GM12872 (cell line): ENCODE results near the gene BAG5.

Experiments used
- TF ChIP-seq, protein P1 (sequence below): IDR thresholded peaks from 3 replicates; pipeline ENCODE4 v1.5.1; 2011; ENCODE audit warnings: low read depth, mild to moderate bottlenecking, low read length, moderate library complexity; ENCODE audit not compliant: insufficient read depth

Gene BAG5

DNA sequence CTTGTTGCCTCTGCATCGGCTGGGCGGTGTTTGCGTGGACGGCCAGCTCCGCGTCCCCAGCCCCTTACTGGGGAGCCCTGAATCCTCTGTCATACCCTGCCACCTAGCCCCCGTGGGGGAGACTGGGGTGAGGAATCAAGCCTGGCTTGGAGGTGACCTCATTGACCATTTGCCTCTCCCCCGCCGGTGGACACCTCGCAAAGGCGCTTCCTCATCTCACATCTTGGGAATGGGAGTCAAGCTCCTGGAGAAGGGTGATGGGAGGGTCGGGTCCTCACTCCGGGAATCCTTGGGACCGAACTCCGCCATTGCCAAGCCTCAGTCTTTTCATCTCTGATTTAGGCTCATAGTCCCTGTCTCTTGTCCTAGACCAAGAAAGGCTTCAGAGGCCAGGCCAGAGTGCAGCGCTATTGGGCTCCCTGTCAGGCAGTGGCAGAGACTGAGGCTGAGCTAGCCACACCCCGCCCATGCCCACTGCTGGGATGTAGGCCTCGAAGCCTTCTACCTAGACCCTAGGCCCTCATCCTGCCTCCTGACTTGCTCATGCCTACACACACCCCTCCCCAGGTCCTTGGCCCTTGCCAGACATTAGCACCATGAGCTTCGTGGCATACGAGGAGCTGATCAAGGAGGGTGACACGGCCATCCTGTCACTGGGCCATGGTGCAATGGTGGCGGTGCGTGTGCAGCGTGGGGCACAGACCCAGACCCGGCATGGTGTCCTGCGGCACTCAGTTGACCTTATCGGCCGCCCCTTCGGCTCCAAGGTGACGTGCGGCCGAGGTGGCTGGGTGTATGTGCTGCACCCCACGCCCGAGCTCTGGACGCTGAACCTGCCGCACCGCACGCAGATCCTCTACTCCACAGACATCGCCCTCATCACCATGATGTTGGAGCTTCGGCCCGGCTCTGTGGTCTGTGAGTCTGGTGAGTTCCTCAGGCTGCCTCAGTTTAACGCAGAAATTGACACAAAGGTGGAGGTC, 32.8 kb downstream of the BAG5 start:
- TF ChIP-seq, protein P1, sequence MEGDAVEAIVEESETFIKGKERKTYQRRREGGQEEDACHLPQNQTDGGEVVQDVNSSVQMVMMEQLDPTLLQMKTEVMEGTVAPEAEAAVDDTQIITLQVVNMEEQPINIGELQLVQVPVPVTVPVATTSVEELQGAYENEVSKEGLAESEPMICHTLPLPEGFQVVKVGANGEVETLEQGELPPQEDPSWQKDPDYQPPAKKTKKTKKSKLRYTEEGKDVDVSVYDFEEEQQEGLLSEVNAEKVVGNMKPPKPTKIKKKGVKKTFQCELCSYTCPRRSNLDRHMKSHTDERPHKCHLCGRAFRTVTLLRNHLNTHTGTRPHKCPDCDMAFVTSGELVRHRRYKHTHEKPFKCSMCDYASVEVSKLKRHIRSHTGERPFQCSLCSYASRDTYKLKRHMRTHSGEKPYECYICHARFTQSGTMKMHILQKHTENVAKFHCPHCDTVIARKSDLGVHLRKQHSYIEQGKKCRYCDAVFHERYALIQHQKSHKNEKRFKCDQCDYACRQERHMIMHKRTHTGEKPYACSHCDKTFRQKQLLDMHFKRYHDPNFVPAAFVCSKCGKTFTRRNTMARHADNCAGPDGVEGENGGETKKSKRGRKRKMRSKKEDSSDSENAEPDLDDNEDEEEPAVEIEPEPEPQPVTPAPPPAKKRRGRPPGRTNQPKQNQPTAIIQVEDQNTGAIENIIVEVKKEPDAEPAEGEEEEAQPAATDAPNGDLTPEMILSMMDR = no peak

DNA sequence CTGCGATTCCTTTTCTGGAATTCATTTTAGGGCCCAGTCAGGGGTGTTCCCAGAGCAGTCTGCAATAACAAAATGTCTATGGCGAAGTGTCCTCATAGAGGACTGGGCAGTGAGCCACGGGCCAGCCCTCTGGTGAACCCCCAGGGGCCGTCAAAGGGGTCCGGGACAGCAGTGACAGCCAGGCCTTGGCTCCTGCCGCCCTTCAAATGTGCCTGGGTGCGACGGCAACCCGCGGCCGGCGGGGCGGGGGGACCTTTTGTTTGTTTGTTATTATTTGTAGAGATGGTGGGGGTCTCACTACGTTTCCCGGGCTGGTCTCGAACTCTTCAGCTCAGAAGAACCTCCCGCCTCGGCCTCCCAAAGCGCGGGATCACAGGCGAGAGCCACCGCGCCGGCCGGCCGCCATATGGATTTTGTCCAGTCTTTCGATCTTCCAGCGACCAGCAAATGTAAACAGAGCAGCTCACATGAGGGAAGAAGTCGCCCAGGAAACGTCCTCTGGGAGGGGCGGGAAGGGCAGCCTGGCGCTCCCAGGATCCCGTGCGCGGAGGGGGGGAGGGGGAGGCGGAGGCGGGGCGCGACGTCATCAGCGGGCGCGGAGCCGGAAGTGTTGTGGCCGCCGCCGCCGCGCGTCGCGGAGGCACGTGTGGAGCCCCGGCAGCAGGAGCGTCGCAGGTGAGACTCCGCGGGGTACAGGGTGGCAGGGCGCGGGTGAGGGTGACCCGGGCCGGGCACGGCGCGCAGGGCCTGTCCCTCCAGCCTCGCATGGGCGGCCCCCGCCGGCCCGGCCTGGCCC, 33.7 kb downstream of the BAG5 start, which contains the start of gene TRMT61A:
TSS of gene TRMT61A (plus strand) at position 610 of the 796 bp plus-strand sequence. CDS start 783 bp downstream, outside the sequence.
- TF ChIP-seq, protein P1 = no peak

DNA sequence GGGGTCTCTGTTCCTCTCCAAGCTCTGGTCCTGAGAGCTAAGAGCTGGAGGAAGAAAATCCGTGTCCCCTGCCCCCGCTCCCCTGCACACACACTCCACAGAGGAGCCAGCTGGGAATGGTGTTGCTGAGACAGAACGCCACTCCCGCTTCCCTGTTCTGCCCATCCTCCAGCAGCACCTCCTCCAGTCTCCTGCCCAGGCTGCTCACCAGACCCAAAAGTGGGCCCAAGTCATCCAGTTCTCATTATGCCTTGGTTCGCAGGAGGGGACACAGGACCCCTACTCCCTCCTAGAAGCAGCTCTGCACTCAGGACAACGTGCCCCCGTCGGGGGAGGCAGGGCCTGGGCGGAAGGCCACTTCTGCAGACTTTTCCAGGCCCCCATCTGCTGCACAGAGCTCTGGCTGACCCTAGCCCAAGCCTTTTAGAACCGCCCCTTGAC, 34.3 kb downstream of the BAG5 start:
- TF ChIP-seq, protein P1 = no peak

DNA sequence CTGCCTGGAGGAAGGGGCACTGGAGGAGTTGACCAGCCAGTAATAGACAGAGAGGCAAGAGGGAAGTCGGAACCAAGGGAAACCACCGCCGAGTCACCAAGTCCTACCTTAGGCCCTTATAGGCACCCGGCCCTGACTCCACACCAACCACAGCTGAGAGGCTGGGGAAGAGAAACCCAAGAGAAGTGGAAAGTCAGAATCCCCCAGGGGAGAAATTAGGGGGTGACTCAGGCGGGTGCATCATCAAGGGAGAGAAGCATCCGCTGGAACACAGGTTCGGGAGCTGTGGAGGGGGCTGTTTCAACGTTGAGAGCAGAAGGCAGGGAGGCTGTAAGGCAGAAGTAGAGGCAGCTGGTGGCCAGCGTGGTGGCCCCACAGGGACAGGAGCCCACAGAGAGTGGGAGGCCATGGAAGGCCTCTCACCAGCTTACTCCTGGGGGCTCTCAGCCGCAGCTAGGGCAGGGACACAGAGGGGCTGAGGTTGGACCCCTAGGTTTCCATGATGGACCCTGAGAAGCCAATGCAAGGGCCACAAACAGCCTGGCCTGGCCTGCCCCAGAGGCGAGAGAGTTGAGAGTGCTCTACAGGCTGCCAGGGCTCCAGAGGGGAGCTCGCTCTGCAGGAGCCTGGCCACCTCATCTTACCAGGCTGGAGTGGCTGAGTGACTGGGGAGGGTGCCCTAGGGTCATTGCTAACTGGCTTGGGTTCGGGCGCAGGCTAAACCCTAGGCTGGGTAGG, 34.9 kb downstream of the BAG5 start:
- TF ChIP-seq, protein P1 = no peak

DNA sequence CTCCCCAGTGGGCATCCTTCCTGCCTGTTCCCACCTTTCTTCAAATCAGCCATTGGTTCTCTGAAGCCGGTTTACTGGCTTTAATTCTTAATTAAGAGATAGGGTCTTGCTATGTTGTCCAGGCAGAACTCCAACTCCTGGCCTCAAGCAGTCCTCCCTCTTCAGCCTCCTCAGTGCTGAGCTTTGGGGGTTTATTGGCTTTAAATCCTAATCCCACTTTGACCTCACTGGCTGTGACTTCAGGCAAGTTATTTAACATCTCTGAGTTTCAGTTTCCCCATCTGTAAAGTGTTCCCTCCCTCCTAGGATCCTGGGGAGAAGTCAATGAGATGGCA, 35.6 kb downstream of the BAG5 start:
- TF ChIP-seq, protein P1 = no peak

DNA sequence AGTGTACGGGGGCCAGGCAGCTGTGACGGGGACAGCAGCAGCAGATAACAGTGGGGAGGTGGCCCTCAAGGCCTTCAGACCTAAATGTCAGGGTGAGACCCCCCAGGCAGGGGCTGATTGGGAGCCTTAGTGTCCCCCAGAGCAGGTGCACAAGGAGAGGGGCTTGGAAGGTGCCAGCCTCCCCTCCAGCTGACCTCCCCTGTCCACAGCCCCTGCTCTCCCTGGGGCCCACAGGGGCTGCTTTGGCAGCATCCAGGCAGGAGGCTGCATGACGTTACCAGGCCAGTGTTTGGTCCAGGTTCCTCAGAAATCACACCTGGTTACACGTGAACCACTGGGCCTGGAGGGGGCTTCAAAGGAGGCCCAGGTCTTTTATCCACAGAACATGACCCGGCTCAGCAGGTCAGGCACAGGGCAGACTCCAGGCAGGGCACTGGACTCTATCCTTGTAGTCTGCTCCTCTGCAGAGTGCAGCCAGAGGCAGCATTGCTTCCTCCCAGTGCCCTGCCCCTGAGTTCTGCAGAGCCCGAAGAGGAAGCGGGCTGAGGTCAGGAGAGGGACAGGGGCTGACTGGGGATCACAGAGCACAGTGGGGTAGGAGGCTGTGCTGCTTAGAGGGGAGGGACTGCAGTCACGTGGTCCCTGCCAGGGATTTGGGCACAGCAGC, 36.1 kb downstream of the BAG5 start:
- TF ChIP-seq, protein P1 = no peak
